ENCODE measurements around the gene MTARC2.

DNA sequence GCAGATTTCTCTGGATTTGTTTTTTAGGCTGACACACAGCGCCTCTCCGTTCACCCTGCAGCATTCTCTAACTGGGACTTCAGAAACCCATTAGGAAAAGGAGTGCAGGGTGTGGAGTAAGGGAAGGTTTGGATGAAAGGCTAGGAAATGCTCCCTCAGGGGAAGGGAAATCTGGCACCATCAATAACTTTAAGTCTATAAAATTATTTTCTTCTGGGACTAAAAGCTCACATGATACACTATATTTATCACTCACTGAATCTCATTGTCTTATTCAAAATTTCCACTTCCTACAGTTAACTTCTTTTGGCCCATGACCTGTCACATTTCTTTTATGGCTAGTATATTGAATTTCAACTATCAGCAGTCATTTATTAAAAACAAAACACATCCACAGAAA, 85.3 kb downstream of the MTARC2 start:
- TF ChIP-seq EZH2 (IDR thresholded peaks at IDR 0.05; ENCODE audit: borderline replicate concordance, low read length) (no peak), CTCF (IDR thresholded peaks at IDR 0.05; ENCODE audit: low read length) (no peak)
